ENCODE data around the gene PKNOX2.

PKNOX2 gene

DNA sequence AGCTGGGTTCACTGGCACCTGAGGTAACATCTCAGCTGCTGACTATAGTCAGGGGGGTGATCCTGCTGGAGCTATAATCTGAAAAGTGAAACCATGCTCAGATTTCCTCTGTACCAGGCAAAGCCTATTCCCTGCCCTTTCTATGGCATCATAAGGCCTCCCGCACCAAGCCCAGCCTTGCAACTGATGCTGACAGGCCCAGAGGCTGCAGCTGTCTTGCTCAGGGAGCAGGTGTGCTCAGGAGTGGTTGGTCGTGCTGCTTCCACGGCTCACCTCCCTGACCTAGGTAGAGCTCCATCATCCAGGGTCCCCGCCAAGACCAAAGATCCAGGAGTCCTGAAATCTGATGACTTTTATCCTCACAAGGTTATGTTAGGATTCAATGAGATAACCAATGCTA, 209.8 kb downstream of the PKNOX2 start:
- H3K4me3 ChIP-seq (ENCODE audit: low read length): no peak overlapping the region

DNA sequence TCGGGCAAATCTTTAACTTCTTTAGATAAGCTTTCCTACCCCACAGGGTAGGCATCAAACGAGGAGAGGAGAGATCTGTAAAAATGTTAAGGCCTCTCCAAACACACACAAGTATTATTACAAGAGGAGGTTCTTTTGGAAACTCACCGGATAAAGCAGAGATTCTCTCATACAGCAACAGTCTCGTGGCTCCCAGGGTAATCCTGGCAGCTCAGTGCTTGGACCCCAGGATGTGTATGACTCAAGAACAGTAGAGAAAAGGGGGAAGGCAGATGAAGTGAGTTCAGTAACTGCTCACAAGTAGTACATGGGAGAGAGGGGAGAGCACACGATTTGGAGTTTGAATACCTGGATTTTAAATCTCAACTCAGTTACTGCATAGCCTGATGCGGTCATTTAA, 210.6 kb downstream of the PKNOX2 start:
- Histone ChIP-seq H3K4me3 (ENCODE audit: low read length) (no peak overlapping the region), H3K36me3 (ENCODE audit: insufficient read depth, low read length) (peaks cover 2% of the 10 kb centered on the region), H3K4me1 (ENCODE audit: control insufficient read depth, insufficient read depth, low read length) (peaks cover 34% of the 10 kb centered on the region), H3K9me3 (replicated peaks; ENCODE audit: low read length) (no peaks in the 10 kb centered on the region), H3K9ac (ENCODE audit: low read depth, low read length) (no peak overlapping the region), H3K27me3 (ENCODE audit: control insufficient read depth, insufficient read depth, low read length) (peaks cover 5% of the 10 kb centered on the region), H3K4me2 (ENCODE audit: low read length) (no peak overlapping the region)

More for the DNA sequence above, 209.8 kb downstream of the PKNOX2 start:
- H3K27me3 ChIP-seq (ENCODE audit: control insufficient read depth, insufficient read depth, low read length): peaks cover 5% of the 10 kb centered on the region
- peak overlapping the region; percentile 5 for H3K4me2 ChIP-seq (ENCODE audit: low read length)
- H3K36me3 ChIP-seq (ENCODE audit: insufficient read depth, low read length): peaks cover 3% of the 10 kb centered on the region
- peaks cover 34% of the 10 kb centered on the region for H3K4me1 ChIP-seq (ENCODE audit: control insufficient read depth, insufficient read depth, low read length)
- H3K9me3 ChIP-seq (replicated peaks; ENCODE audit: low read length): no peaks in the 10 kb centered on the region
- no peak overlapping the region for H3K9ac ChIP-seq (ENCODE audit: low read depth, low read length)

DNA sequence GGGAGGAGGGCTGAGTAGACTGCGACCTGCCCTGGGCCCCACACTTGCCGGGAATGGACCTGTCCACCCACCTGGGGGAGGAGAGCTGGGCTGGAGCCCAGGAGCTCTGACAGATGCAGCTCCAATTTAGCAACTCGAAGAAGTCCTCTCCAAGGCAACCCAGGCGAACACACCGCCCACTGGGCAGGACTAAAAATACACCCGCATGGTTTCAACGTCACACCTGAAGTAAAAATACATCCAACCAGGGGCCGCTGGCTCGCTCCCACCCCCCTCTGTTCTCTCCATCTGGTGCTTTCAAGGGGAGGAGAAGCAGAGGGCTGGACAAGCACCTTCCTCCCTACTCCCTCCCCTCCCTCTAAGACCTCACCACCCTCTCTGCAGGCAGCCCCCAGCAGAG, 211.6 kb downstream of the PKNOX2 start:
- Histone ChIP-seq H3K9me3 (replicated peaks; ENCODE audit: low read length) (no peaks in the 10 kb centered on the region), H3K36me3 (ENCODE audit: insufficient read depth, low read length) (no peaks in the 10 kb centered on the region), H3K4me1 (ENCODE audit: control insufficient read depth, insufficient read depth, low read length) (peaks cover 34% of the 10 kb centered on the region), H3K4me3 (ENCODE audit: low read length) (no peak overlapping the region), H3K27me3 (ENCODE audit: control insufficient read depth, insufficient read depth, low read length) (peaks cover 5% of the 10 kb centered on the region), H3K9ac (ENCODE audit: low read depth, low read length) (no peak overlapping the region), H3K4me2 (ENCODE audit: low read length) (no peak overlapping the region)

DNA sequence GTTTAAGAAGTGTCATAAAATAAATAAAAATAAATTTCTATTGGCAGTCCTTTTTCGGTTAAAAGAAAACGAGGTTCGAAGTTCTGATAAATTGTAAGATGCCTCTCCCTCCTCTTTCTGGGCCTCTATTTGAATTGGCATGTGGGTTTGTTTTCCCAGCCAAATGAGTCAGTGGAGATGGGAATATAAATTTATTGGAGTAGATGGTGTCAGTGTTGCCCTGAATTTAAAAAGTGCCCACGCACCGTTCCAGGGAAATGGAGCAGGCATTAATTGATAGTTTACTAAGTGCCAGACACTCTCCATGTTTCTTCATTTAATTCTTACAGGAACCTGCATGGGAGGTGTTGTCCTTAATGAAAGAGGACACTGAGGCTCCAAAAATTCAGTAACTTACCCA, 212.3 kb downstream of the PKNOX2 start:
- H3K4me2 ChIP-seq (ENCODE audit: low read length): peak overlapping the region; percentile 25
- peaks cover 8% of the 10 kb centered on the region for H3K27me3 ChIP-seq (ENCODE audit: control insufficient read depth, insufficient read depth, low read length)
- no peaks in the 10 kb centered on the region for H3K36me3 ChIP-seq (ENCODE audit: insufficient read depth, low read length)
- no peaks in the 10 kb centered on the region for H3K9me3 ChIP-seq (replicated peaks; ENCODE audit: low read length)
- no peak overlapping the region for H3K9ac ChIP-seq (ENCODE audit: low read depth, low read length)
- no peak overlapping the region for H3K4me3 ChIP-seq (ENCODE audit: low read length)
- peaks cover 34% of the 10 kb centered on the region for H3K4me1 ChIP-seq (ENCODE audit: control insufficient read depth, insufficient read depth, low read length)

DNA sequence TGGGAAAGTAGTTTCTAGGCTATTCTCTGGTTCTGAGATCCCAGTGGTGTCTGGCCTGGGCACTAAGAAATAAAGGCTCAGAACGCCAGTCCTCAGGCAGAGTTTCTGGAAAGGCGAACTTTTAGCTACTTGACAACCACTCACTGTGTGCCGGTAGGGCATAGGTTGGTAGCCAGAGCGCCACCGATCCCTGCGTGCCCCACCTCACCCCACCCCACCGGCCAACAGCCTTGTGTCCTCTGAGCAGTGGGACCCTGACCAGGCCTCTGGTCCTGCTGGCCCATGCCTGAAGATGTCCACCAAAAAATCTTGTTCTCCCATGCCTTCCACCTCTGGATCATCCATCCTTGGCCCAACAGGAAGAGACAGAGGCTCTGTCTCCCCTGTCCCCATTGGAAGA, 213.5 kb downstream of the PKNOX2 start:
- no peaks in the 10 kb centered on the region for H3K36me3 ChIP-seq (ENCODE audit: insufficient read depth, low read length)
- H3K27me3 ChIP-seq (ENCODE audit: control insufficient read depth, insufficient read depth, low read length): peaks cover 6% of the 10 kb centered on the region
- H3K9ac ChIP-seq (ENCODE audit: low read depth, low read length): no peak overlapping the region
- no peak overlapping the region for H3K4me3 ChIP-seq (ENCODE audit: low read length)
- H3K4me1 ChIP-seq (ENCODE audit: control insufficient read depth, insufficient read depth, low read length): peaks cover 34% of the 10 kb centered on the region
- H3K9me3 ChIP-seq (replicated peaks; ENCODE audit: low read length): no peaks in the 10 kb centered on the region
- H3K4me2 ChIP-seq (ENCODE audit: low read length): no peak overlapping the region

DNA sequence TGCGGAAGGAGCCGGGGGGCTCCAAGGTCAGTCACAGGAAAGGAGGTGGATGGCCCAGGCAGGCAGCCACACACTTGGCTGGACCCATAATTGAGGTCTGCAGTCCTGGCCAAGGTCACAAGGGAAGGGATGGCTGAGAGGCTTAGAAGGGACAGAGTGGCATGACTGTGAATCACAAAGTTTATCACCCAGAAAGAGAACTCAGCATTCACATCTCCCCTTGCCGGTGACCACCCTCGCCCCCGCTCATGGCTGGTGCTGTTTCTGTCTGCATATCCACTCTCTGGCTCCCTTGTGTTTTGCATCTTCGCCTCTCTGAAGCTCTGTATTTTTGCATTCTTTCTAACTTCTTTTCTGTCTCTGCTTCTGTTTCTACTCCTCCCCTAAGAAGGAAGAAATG, 214.0 kb downstream of the PKNOX2 start:
- H3K9me3 ChIP-seq (replicated peaks; ENCODE audit: low read length): no peaks in the 10 kb centered on the region
- H3K4me3 ChIP-seq (ENCODE audit: low read length): no peak overlapping the region
- H3K36me3 ChIP-seq (ENCODE audit: insufficient read depth, low read length): no peaks in the 10 kb centered on the region
- H3K4me2 ChIP-seq (ENCODE audit: low read length): no peak overlapping the region
- peaks cover 29% of the 10 kb centered on the region for H3K4me1 ChIP-seq (ENCODE audit: control insufficient read depth, insufficient read depth, low read length)
- no peak overlapping the region for H3K9ac ChIP-seq (ENCODE audit: low read depth, low read length)
- peaks cover 6% of the 10 kb centered on the region for H3K27me3 ChIP-seq (ENCODE audit: control insufficient read depth, insufficient read depth, low read length)

DNA sequence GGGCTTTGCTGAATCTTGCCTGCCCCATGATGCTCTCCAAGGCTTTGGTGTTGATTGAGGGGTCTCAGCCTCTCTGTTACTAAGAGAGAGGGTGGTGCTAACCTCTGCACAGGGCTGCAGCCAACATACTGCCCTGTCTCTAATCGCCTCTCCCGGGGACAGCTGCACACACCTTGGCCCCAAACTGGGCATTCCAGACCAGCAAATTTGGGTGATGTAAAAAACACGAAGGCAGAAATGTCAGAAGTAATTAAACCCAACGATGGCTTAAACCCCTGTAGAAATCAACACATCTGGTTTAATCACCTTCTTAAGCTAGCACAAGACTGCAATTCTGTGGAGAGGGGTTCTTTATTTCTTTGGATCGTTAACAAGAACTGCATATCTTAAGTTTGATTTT, 215.0 kb downstream of the PKNOX2 start:
- H3K9me3 ChIP-seq (replicated peaks; ENCODE audit: low read length): no peaks in the 10 kb centered on the region
- peaks cover 19% of the 10 kb centered on the region for H3K4me1 ChIP-seq (ENCODE audit: control insufficient read depth, insufficient read depth, low read length)
- no peak overlapping the region for H3K4me2 ChIP-seq (ENCODE audit: low read length)
- H3K27me3 ChIP-seq (ENCODE audit: control insufficient read depth, insufficient read depth, low read length): peaks cover 6% of the 10 kb centered on the region
- no peak overlapping the region for H3K4me3 ChIP-seq (ENCODE audit: low read length)
- no peak overlapping the region for H3K9ac ChIP-seq (ENCODE audit: low read depth, low read length)
- no peaks in the 10 kb centered on the region for H3K36me3 ChIP-seq (ENCODE audit: insufficient read depth, low read length)

DNA sequence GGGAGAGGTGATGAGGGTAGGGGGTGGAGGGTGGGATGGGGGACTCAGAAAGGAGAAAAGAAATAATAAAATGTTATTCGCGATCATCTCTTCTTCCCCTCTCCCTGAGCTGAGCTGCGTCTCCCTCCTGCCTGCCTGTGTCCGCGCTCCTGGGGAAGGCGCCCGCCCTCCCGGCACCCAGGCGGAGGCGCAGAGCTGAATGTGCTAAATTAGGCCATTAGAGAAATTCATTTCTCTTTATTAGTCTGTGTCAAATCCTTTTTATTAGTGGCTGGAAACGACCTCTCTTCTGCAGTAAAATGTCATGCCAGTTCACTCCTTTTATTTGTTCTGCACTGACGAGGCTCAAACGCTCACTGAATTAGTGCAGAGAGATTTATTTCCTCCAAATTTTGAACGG, 215.4 kb downstream of the PKNOX2 start:
- Histone ChIP-seq H3K4me1 (ENCODE audit: control insufficient read depth, insufficient read depth, low read length) (peaks cover 19% of the 10 kb centered on the region), H3K4me3 (ENCODE audit: low read length) (no peak overlapping the region), H3K36me3 (ENCODE audit: insufficient read depth, low read length) (no peaks in the 10 kb centered on the region), H3K9ac (ENCODE audit: low read depth, low read length) (no peak overlapping the region), H3K27me3 (ENCODE audit: control insufficient read depth, insufficient read depth, low read length) (peaks cover 6% of the 10 kb centered on the region), H3K4me2 (ENCODE audit: low read length) (no peak overlapping the region), H3K9me3 (replicated peaks; ENCODE audit: low read length) (no peaks in the 10 kb centered on the region)

DNA sequence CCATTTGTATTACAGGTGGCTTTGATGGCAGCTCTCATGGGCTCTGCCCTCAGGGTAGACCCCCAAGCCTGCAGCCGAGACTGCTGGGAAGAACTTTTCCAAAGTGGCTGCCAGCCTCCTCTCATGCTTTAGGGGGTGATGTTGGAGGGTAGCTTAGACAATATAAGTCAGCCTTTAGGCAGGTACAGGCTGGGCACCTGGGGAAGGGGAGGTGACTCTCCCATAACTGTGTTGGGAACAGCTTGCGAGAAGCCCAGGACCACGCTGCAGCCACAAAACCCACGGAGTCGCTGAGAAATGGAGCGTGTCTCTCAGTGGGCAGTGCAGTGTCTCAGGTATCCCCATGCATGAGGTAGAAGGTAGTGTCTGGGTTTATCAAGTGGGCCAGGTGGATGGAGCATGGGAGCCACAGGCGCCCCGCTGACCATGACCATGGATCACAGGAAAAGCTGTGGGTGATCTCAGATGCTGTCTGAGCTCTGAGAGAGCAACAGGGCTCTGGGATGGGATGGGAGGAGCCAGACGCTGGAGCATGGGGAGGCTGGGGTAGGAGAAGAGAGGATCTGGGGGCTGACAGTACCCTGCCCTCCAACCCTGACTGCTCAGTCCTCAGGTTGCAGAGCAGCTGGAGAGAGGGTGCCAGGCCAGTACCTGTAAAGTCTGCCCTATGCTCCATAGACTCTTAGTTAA, 216.3 kb downstream of the PKNOX2 start:
- Histone ChIP-seq H3K4me1 (ENCODE audit: control insufficient read depth, insufficient read depth, low read length) (peaks cover 14% of the 10 kb centered on the region), H3K9me3 (replicated peaks; ENCODE audit: low read length) (no peaks in the 10 kb centered on the region), H3K36me3 (ENCODE audit: insufficient read depth, low read length) (no peaks in the 10 kb centered on the region), H3K27me3 (ENCODE audit: control insufficient read depth, insufficient read depth, low read length) (peaks cover 6% of the 10 kb centered on the region), H3K4me3 (ENCODE audit: low read length) (no peak overlapping the region), H3K9ac (ENCODE audit: low read depth, low read length) (no peak overlapping the region), H3K4me2 (ENCODE audit: low read length) (no peak overlapping the region)

DNA sequence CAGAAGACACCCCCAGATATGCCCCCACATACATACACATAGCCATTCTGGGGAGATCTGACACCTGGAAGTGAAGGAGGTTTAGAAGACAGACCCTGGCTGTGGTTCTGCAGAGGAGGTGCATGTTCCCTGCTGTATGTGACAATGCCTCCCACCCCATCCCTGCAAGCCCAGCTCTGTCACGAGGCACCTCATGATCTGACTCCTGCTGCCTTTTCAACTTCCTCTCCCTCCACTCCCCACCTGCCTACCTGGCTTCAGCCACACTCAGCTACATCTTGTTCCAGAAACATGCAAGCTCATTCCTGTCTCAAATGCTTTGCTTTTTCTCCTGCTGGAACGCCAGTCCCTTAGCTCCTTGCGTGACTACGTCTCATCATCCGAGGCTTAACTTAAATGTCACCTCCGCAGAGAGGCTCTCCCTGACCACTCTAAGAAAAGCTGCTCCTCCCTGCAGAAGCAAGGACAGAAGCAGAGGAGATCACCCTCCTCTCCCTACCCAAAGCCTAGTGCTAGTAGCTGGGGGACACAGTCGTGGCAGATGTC, 217.0 kb downstream of the PKNOX2 start:
- Histone ChIP-seq H3K4me1 (ENCODE audit: control insufficient read depth, insufficient read depth, low read length) (peaks cover 9% of the 10 kb centered on the region), H3K9me3 (replicated peaks; ENCODE audit: low read length) (no peaks in the 10 kb centered on the region), H3K9ac (ENCODE audit: low read depth, low read length) (no peak overlapping the region), H3K36me3 (ENCODE audit: insufficient read depth, low read length) (no peaks in the 10 kb centered on the region), H3K27me3 (ENCODE audit: control insufficient read depth, insufficient read depth, low read length) (peaks cover 6% of the 10 kb centered on the region), H3K4me2 (ENCODE audit: low read length) (no peak overlapping the region), H3K4me3 (ENCODE audit: low read length) (no peak overlapping the region)

DNA sequence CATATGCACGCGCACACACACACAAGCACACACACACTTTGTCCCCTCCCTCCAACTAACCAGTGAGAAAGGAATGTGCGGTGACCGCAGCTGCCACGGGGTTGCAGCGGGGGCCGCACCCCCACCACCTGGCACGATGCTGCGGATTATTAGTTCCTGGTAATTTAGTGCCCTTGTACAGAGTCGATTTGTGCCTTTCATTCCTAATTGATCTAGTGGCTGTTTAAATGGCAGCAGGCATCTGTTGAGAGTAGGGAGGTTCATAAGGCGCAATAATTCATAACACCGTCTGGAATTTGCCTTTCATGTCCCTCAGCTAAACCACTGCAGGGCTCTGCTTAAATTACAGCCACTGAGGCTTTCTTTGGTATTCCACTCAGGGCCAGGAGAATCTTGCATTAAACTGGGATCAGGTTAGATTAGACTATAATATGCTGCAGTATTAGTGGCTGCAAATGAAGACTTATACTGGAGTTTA, 217.8 kb downstream of the PKNOX2 start:
- no peaks in the 10 kb centered on the region for H3K36me3 ChIP-seq (ENCODE audit: insufficient read depth, low read length)
- no peak overlapping the region for H3K4me3 ChIP-seq (ENCODE audit: low read length)
- no peaks in the 10 kb centered on the region for H3K9me3 ChIP-seq (replicated peaks; ENCODE audit: low read length)
- peaks cover 1% of the 10 kb centered on the region for H3K4me1 ChIP-seq (ENCODE audit: control insufficient read depth, insufficient read depth, low read length)
- no peak overlapping the region for H3K9ac ChIP-seq (ENCODE audit: low read depth, low read length)
- no peak overlapping the region for H3K4me2 ChIP-seq (ENCODE audit: low read length)
- H3K27me3 ChIP-seq (ENCODE audit: control insufficient read depth, insufficient read depth, low read length): peaks cover 6% of the 10 kb centered on the region

DNA sequence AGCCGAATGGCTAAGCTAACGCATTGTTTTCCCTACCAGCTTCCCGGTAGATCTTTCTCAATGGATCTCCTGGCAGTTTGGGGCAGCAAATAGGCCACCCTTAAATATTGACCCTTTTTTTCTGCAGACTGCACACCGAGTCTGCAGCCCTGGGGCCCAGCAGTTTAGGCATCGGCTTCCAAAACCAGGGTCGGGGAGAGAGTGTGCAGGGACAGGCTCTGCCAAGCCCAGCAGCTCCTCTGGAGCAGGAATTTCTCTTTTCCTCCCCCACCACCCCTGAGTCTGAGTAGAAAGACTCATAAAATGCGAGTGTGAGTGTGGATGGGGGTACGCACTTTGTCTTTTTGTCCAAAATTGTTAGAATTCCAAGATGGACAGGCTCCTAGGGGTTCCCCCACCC, 218.3 kb downstream of the PKNOX2 start:
- Histone ChIP-seq H3K4me2 (ENCODE audit: low read length) (no peak overlapping the region), H3K9me3 (replicated peaks; ENCODE audit: low read length) (no peaks in the 10 kb centered on the region), H3K9ac (ENCODE audit: low read depth, low read length) (no peak overlapping the region), H3K36me3 (ENCODE audit: insufficient read depth, low read length) (no peaks in the 10 kb centered on the region), H3K4me1 (ENCODE audit: control insufficient read depth, insufficient read depth, low read length) (no peaks in the 10 kb centered on the region), H3K4me3 (ENCODE audit: low read length) (no peak overlapping the region), H3K27me3 (ENCODE audit: control insufficient read depth, insufficient read depth, low read length) (peaks cover 6% of the 10 kb centered on the region)

Measured in skeletal muscle satellite cell (primary cell).